AG04450 (cell line): ENCODE results near the gene CLEC19A. TPM values are rescaled to one million over a fixed set of nuclear protein-coding genes. Genes with fewer than 3 reads are reported as not detected.

Experiments used
- CTCF ChIA-PET: fragments of 300-600, 350-600 bp; formaldehyde crosslinking; extraction: SDS; loops from one replicate; lab custom pipeline; 2022; ENCODE audit warnings: antibody characterized with exemption, inconsistent platforms; lab: Charles Lee
- POLR2A ChIA-PET: fragments of 350-600 bp; formaldehyde crosslinking; extraction: SDS; loops from one replicate; lab custom pipeline; 2021; ENCODE audit warnings: antibody characterized with exemption, inconsistent platforms; lab: Yijun Ruan, JAX
- DNase-seq: peaks from one replicate; pipeline ENCODE4 v3.0.0-alpha.2; 2011; ENCODE audit warnings: low read depth, low spot score
- H3K27ac ChIP-seq: one replicate; pipeline ENCODE4 v1.5.1; 2012; ENCODE audit warnings: low read depth, low read length, control low read depth
- H3K27me3 ChIP-seq: one replicate; pipeline ENCODE4 v1.6.0; 2012; ENCODE audit warnings: low read length; ENCODE audit not compliant: control insufficient read depth, insufficient read depth
- H3K4me3 ChIP-seq: 2 replicates; pipeline ENCODE4 v1.5.1; 2011; ENCODE audit warnings: mild to moderate bottlenecking, low read depth, low read length, control low read depth
- H3K9me3 ChIP-seq: 2 replicates; pipeline ENCODE4 v1.5.1; 2012; ENCODE audit warnings: low read length; ENCODE audit not compliant: control insufficient read depth, insufficient read depth
- CTCF ChIP-seq: IDR thresholded peaks from 2 replicates; pipeline ENCODE4 v1.5.1; 2011; ENCODE audit warnings: low read depth, low read length, control low read depth, inconsistent platforms
- polyA plus RNA-seq: library from polyadenylated mRNA; depleted of rRNA; stranded (reverse); fragments of >200 nt; gene quantifications from 2 replicates; pipeline ENCODE4 v1.2.3, GENCODE V29; 2011; rRNA removed

CLEC19A gene
- polyA plus RNA-seq, 1 experiment: not detected

GRCh38 chr16:19354371-19354770 is 68.8 kb downstream of the CLEC19A start:
- Histone ChIP-seq H3K9me3 (no peaks in the 10 kb centered on the region), H3K27ac (no peak overlapping the region), H3K4me3 (no peak overlapping the region), H3K27me3 (no peaks in the 10 kb centered on the region)
- no peak for DNase-seq
- POLR2A ChIA-PET: interaction anchor here (0.7 kb wide), 1 partner anchor 1546 kb away, joined by 3 read pairs; the partner anchor contains the start of gene DCUN1D3
- CTCF ChIA-PET: interaction anchor here (1.0 kb wide), 1 partner anchor 21 kb away, joined by 5 read pairs; no protein-coding TSS in a partner anchor
- TF ChIP-seq CTCF: no peak

DNA sequence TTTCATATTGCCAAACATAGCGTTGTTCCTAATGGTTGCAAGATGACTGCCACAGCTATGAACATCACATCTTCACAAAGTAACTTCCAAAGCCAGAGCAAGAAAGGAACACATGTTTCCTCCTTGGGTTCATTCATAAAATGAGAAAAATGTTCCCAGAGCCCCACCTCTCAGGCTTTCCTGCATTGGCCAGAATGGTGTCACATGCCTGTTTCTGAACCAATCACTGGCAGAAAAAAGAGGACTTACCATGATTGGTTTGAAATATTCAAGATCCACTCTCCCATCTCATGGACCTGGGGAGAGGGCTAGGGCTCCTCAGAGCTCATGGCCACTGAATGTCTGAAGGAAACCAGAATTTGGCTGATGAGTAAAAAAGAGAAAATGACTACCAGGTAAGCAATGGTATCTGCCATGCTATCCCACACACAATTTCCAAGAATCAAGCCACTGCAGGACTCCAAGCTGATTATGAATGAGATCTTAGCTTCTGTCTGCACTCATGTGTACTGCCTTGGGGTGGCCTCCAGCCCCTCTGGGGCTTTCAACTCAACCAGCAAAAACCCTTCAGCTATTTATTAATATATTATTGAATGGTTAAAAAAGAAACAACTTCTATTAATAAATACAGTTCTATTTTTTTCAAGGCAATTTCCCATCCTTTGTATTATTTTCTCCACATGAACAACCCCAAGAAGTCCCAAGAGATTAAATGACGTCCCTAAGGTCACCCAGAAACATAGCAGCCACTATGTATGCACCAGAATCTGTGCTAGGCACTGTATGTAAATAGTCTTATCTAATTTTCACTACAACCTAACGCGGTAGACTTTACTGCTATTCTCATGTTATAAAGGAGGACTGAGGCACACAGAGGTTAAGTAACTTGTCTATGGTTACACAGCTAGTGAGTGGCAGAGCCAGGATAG is 70.8 kb downstream of the CLEC19A start:
- no peak for DNase-seq
- no peak for TF ChIP-seq CTCF
- Histone ChIP-seq H3K9me3 (no peaks in the 10 kb centered on the region), H3K27ac (no peak overlapping the region), H3K4me3 (no peak overlapping the region), H3K27me3 (no peaks in the 10 kb centered on the region)
- ChIA-PET CTCF (interaction anchor here (0.9 kb wide), 1 partner anchor 270 kb away, joined by 3 read pairs; no protein-coding TSS in a partner anchor), POLR2A (no interaction called here)

- TF ChIP-seq CTCF: no peak
- H3K4me3 ChIP-seq: no peak overlapping the region
- no peak for DNase-seq
- ChIA-PET CTCF (interaction anchor here (1.8 kb wide), 1 partner anchor 274 kb away, joined by 4 read pairs; no protein-coding TSS in a partner anchor), POLR2A (no interaction called here)
- H3K9me3 ChIP-seq: no peaks in the 10 kb centered on the region
- no peak overlapping the region for H3K27ac ChIP-seq
- no peaks in the 10 kb centered on the region for H3K27me3 ChIP-seq
These were observed 74.0 kb downstream of the CLEC19A start for GRCh38 chr16:19359556-19359955.

Other genes with a start within 250 kb of the CLEC19A start
- gene COQ7, start 218.1 kb upstream of the CLEC19A start, polyA plus RNA-seq: 14.1 and 14.2 TPM in 2 replicates
- 15.8 and 16.3 TPM in 2 replicates for gene ITPRIPL2, start 171.8 kb upstream of the CLEC19A start, polyA plus RNA-seq
- 0.21 and 0.27 TPM in 2 replicates for gene SYT17, start 117.5 kb upstream of the CLEC19A start, polyA plus RNA-seq
- not detected in 2 replicates for gene TMC5, start 132.2 kb downstream of the CLEC19A start, polyA plus RNA-seq
- gene GDE1, start 236.4 kb downstream of the CLEC19A start, polyA plus RNA-seq: 89.7 and 100 TPM in 2 replicates
- gene CCP110, start 238.2 kb downstream of the CLEC19A start, polyA plus RNA-seq: 6.4 and 8.5 TPM in 2 replicates